Memory B cell (primary cell): Measurements from ENCODE around the gene MARK4.
A peak's percentile ranks its signal among the peaks of the same experiment; 100 is the strongest.
"Not testable (repeated sequence)": the region's sequence is repeated elsewhere in the genome, so short reads cannot be mapped to it uniquely, and the experiment has no call there.

Source experiments
- ATAC-seq: fragments of 150-1000 bp; cut with Tn5 transposase; 2 replicates; pipeline ENCODE4 v1.10.0; 2021; ENCODE audit warnings: low read depth, mild to moderate bottlenecking, moderate library complexity
- DNase-seq, 2 donors: peaks; one replicate each; pipeline ENCODE4 v3.0.0; 2022; ENCODE audit warnings: low spot score in 2 of 2
- H3K27ac Mint-ChIP-seq: one replicate; pipeline ENCODE4 v1.8.0; 2022; ENCODE audit warnings: mild to moderate bottlenecking, moderate library complexity, mixed read lengths
- H3K27me3 Mint-ChIP-seq: one replicate; pipeline ENCODE4 v1.8.0; 2022; ENCODE audit warnings: mixed read lengths
- H3K36me3 Mint-ChIP-seq: one replicate; pipeline ENCODE4 v1.8.0; 2022; ENCODE audit warnings: mild to moderate bottlenecking, mixed read lengths
- H3K4me1 Mint-ChIP-seq: one replicate; pipeline ENCODE4 v1.8.0; 2022; ENCODE audit warnings: mixed read lengths
- H3K4me3 Mint-ChIP-seq: one replicate; pipeline ENCODE4 v1.8.0; 2022; ENCODE audit warnings: mild to moderate bottlenecking, moderate library complexity, mixed read lengths
- H3K9me3 Mint-ChIP-seq: one replicate; pipeline ENCODE4 v1.8.0; 2022; ENCODE audit warnings: mixed read lengths

Gene MARK4

GRCh38 chr19:45223879-45224278 lies 27.2 kb upstream of the MARK4 start:
- Mint-ChIP-seq H3K27me3 (peaks cover 21% of the 10 kb centered on the region), H3K4me3 (no peak overlapping the region), H3K9me3 (no peaks in the 10 kb centered on the region), H3K36me3 (no peaks in the 10 kb centered on the region), H3K27ac (no peak overlapping the region), H3K4me1 (no peaks in the 10 kb centered on the region)
- ATAC-seq (no peak), DNase-seq (no peak)

- peaks cover 21% of the 10 kb centered on the region for H3K27me3 Mint-ChIP-seq
- DNase-seq: no peak
- H3K36me3 Mint-ChIP-seq: no peaks in the 10 kb centered on the region
- no peak overlapping the region for H3K27ac Mint-ChIP-seq
- H3K9me3 Mint-ChIP-seq: no peaks in the 10 kb centered on the region
- ATAC-seq: no peak
- H3K4me3 Mint-ChIP-seq: no peak overlapping the region
- no peaks in the 10 kb centered on the region for H3K4me1 Mint-ChIP-seq
These were observed 26.4 kb upstream of the MARK4 start for GRCh38 chr19:45224645-45225044.

- not testable (repeated sequence) for H3K4me3 Mint-ChIP-seq, H3K27ac Mint-ChIP-seq, ATAC-seq, DNase-seq, H3K36me3 Mint-ChIP-seq, H3K9me3 Mint-ChIP-seq, H3K4me1 Mint-ChIP-seq
- H3K27me3 Mint-ChIP-seq: peaks cover 18% of the 10 kb centered on the region
These were observed 22.0 kb upstream of the MARK4 start for GRCh38 chr19:45229056-45229455.

- H3K4me1 Mint-ChIP-seq: peaks cover 10% of the 10 kb centered on the region
- DNase-seq: no peak
- ATAC-seq: no peak
- H3K9me3 Mint-ChIP-seq: no peaks in the 10 kb centered on the region
- peaks cover 24% of the 10 kb centered on the region for H3K27me3 Mint-ChIP-seq
- no peak overlapping the region for H3K27ac Mint-ChIP-seq
- no peaks in the 10 kb centered on the region for H3K36me3 Mint-ChIP-seq
- no peak overlapping the region for H3K4me3 Mint-ChIP-seq
These were observed 19.2 kb upstream of the MARK4 start for GRCh38 chr19:45231891-45232290.

- Mint-ChIP-seq H3K9me3 (no peaks in the 10 kb centered on the region), H3K27ac (no peak overlapping the region), H3K4me1 (peaks cover 10% of the 10 kb centered on the region), H3K36me3 (no peaks in the 10 kb centered on the region), H3K27me3 (peaks cover 28% of the 10 kb centered on the region), H3K4me3 (no peak overlapping the region)
- no peak for ATAC-seq
- DNase-seq: no peak
These were observed 16.8 kb upstream of the MARK4 start for GRCh38 chr19:45234089-45234869.

GRCh38 chr19:45235485-45235884 lies 15.6 kb upstream of the MARK4 start:
- Mint-ChIP-seq H3K36me3 (no peaks in the 10 kb centered on the region), H3K27ac (no peak overlapping the region), H3K4me1 (peaks cover 10% of the 10 kb centered on the region), H3K9me3 (no peaks in the 10 kb centered on the region), H3K4me3 (no peak overlapping the region), H3K27me3 (peaks cover 28% of the 10 kb centered on the region)
- DNase-seq (no peak), ATAC-seq (no peak)

- peaks cover 28% of the 10 kb centered on the region for H3K27me3 Mint-ChIP-seq
- no peak for ATAC-seq
These were observed 12.5 kb upstream of the MARK4 start for GRCh38 chr19:45238556-45238955.

GRCh38 chr19:45243144-45243732 lies 7.8 kb upstream of the MARK4 start:
- Mint-ChIP-seq H3K9me3 (no peaks in the 10 kb centered on the region), H3K4me3 (no peak overlapping the region), H3K27me3 (peaks cover 15% of the 10 kb centered on the region), H3K36me3 (no peaks in the 10 kb centered on the region), H3K4me1 (no peaks in the 10 kb centered on the region), H3K27ac (no peak overlapping the region)
- ATAC-seq (no peak), DNase-seq (no peak)

More at GRCh38 chr19:45238556-45238955, 12.5 kb upstream of the MARK4 start:
- H3K27ac Mint-ChIP-seq: no peak overlapping the region
- H3K4me3 Mint-ChIP-seq: no peak overlapping the region
- no peak for DNase-seq
- no peaks in the 10 kb centered on the region for H3K9me3 Mint-ChIP-seq
- H3K36me3 Mint-ChIP-seq: no peaks in the 10 kb centered on the region
- peaks cover 10% of the 10 kb centered on the region for H3K4me1 Mint-ChIP-seq

GRCh38 chr19:45244133-45244794 lies 6.8 kb upstream of the MARK4 start:
- DNase-seq: no peak
- Mint-ChIP-seq H3K9me3 (no peaks in the 10 kb centered on the region), H3K27ac (no peak overlapping the region), H3K4me1 (peaks cover 4% of the 10 kb centered on the region), H3K27me3 (peaks cover 15% of the 10 kb centered on the region), H3K4me3 (no peak overlapping the region), H3K36me3 (no peaks in the 10 kb centered on the region)
- ATAC-seq: no peak

GRCh38 chr19:45245334-45245787 lies 5.7 kb upstream of the MARK4 start, which contains the start of gene EXOC3L2:
TSS of gene EXOC3L2 (minus strand) at chr19:45245407. CDS start at chr19:45239045, 6,362 bp downstream.
- Mint-ChIP-seq H3K27ac (no peak within 1 kb of the TSS), H3K36me3 (no peaks in the 10 kb centered on the region), H3K4me1 (peaks cover 4% of the 10 kb centered on the region), H3K27me3 (peaks cover 15% of the 10 kb centered on the region), H3K4me3 (no peak within 1 kb of the TSS), H3K9me3 (no peaks in the 10 kb centered on the region)
- DNase-seq (no peak), ATAC-seq (no peak)

- no peak for DNase-seq
- peaks cover 7% of the 10 kb centered on the region for H3K4me1 Mint-ChIP-seq
- H3K27me3 Mint-ChIP-seq: peaks cover 17% of the 10 kb centered on the region
- no peak overlapping the region for H3K27ac Mint-ChIP-seq
- no peaks in the 10 kb centered on the region for H3K9me3 Mint-ChIP-seq
- no peaks in the 10 kb centered on the region for H3K36me3 Mint-ChIP-seq
- ATAC-seq: no peak
- H3K4me3 Mint-ChIP-seq: no peak overlapping the region
These were observed 5.2 kb upstream of the MARK4 start for GRCh38 chr19:45245826-45246225.

- no peak overlapping the region for H3K27ac Mint-ChIP-seq
- no peak overlapping the region for H3K4me3 Mint-ChIP-seq
- no peaks in the 10 kb centered on the region for H3K36me3 Mint-ChIP-seq
- H3K9me3 Mint-ChIP-seq: no peaks in the 10 kb centered on the region
- peaks cover 13% of the 10 kb centered on the region for H3K27me3 Mint-ChIP-seq
- DNase-seq (no peak), ATAC-seq (no peak)
- H3K4me1 Mint-ChIP-seq: peaks cover 11% of the 10 kb centered on the region
These were observed 3.9 kb upstream of the MARK4 start for GRCh38 chr19:45247136-45247535.

GRCh38 chr19:45249261-45250033 lies 1.6 kb upstream of the MARK4 start:
- no peak overlapping the region for H3K27ac Mint-ChIP-seq
- H3K27me3 Mint-ChIP-seq: peaks cover 8% of the 10 kb centered on the region
- peak overlapping the region; percentile 17 for H3K4me3 Mint-ChIP-seq
- no peaks in the 10 kb centered on the region for H3K36me3 Mint-ChIP-seq
- ATAC-seq (no peak), DNase-seq (no peak)
- H3K9me3 Mint-ChIP-seq: no peaks in the 10 kb centered on the region
- H3K4me1 Mint-ChIP-seq: peaks cover 29% of the 10 kb centered on the region
